Ishikawa (cell line): ENCODE results near the gene CERCAM.

Experiments used
- CEBPB ChIP-seq: IDR thresholded peaks from 2 replicates; pipeline ENCODE4 v1.6.1; 2012
- CREB1 ChIP-seq: IDR thresholded peaks from 2 replicates; pipeline ENCODE4 v1.6.1; 2012; ENCODE audit warnings: low read depth
- EGR1 ChIP-seq: IDR thresholded peaks from 2 replicates; pipeline ENCODE4 v1.6.1; 2012
- EP300 ChIP-seq: IDR thresholded peaks from 2 replicates; pipeline ENCODE4 v1.6.1; 2012; ENCODE audit warnings: borderline replicate concordance
- FOXM1 ChIP-seq: IDR thresholded peaks from 2 replicates; pipeline ENCODE4 v1.6.1; 2012; ENCODE audit warnings: low read depth, borderline replicate concordance
- MAX ChIP-seq: IDR thresholded peaks from 2 replicates; pipeline ENCODE4 v1.6.1; 2012
- NFIC ChIP-seq: IDR thresholded peaks from 2 replicates; pipeline ENCODE4 v1.6.1; 2012
- RAD21 ChIP-seq: IDR thresholded peaks from 2 replicates; pipeline ENCODE4 v1.6.1; 2012; ENCODE audit warnings: low read depth
- REST ChIP-seq: IDR thresholded peaks from 2 replicates; pipeline ENCODE4 v1.6.1; 2012; ENCODE audit warnings: low read depth, mild to moderate bottlenecking
- TAF1 ChIP-seq: IDR thresholded peaks from 2 replicates; pipeline ENCODE4 v1.6.1; 2012; ENCODE audit warnings: low read depth, mild to moderate bottlenecking
- TCF12 ChIP-seq: IDR thresholded peaks from 2 replicates; pipeline ENCODE4 v1.6.1; 2012; ENCODE audit warnings: low read depth
- TEAD4 ChIP-seq: IDR thresholded peaks from 2 replicates; pipeline ENCODE4 v1.6.1; 2012
- USF1 ChIP-seq: IDR thresholded peaks from 2 replicates; pipeline ENCODE4 v1.6.1; 2012
- YY1 ChIP-seq: IDR thresholded peaks from 2 replicates; pipeline ENCODE4 v1.6.1; 2012; ENCODE audit warnings: low read depth
- ZBTB7A ChIP-seq: IDR thresholded peaks from 2 replicates; pipeline ENCODE4 v1.6.1; 2012; ENCODE audit warnings: low read depth

The CERCAM gene

GRCh38 chr9:128409450-128409849 is 11.2 kb upstream of the CERCAM start:
- TF ChIP-seq NFIC (no peak), TCF12 (no peak), MAX (no peak), TAF1 (no peak), FOXM1 (no peak), CEBPB (no peak), REST (no peak), TEAD4 (no peak), CREB1 (no peak), RAD21 (no peak), EP300 (no peak), EGR1 (no peak), YY1 (no peak), USF1 (no peak)

- TF ChIP-seq CEBPB (no peak), EP300 (no peak), EGR1 (no peak), TCF12 (no peak), TEAD4 (no peak), MAX (no peak), FOXM1 (no peak), REST (no peak), ZBTB7A (no peak), CREB1 (no peak), YY1 (no peak), TAF1 (no peak), USF1 (no peak), NFIC (no peak), RAD21 (no peak)
Observed at GRCh38 chr9:128409978-128410377, 10.7 kb upstream of the CERCAM start.

- TF ChIP-seq REST (no peak), TAF1 (no peak), USF1 (no peak), RAD21 (no peak), TCF12 (no peak), FOXM1 (no peak), TEAD4 (no peak)
Observed at GRCh38 chr9:128411364-128412119, 9.1 kb upstream of the CERCAM start.

GRCh38 chr9:128412120-128412790 is 8.4 kb upstream of the CERCAM start:
- no peak for TF ChIP-seq MAX
- no peak for TF ChIP-seq EGR1
- TF ChIP-seq RAD21 = peak; percentile 97
- no peak for TF ChIP-seq TCF12
- no peak for TF ChIP-seq USF1
- no peak for TF ChIP-seq NFIC
- no peak for TF ChIP-seq CREB1
- peak; percentile 53; the same call in 1 of the 2 replicates for TF ChIP-seq YY1
- no peak for TF ChIP-seq TAF1
- peak; percentile 85 for TF ChIP-seq ZBTB7A
- TF ChIP-seq TEAD4 = no peak
- no peak for TF ChIP-seq EP300
- TF ChIP-seq FOXM1 = no peak
- no peak for TF ChIP-seq REST
- TF ChIP-seq CEBPB = no peak
